SHP77 treated with DMSO at 0.1 percent for 48 hours (cell line): ENCODE measurements around the gene OTULIN.

Experiments used
- DNase-seq: peaks from one replicate; lab custom pipeline; 2025; lab: John Stamatoyannopoulos, UW

The OTULIN gene

DNA sequence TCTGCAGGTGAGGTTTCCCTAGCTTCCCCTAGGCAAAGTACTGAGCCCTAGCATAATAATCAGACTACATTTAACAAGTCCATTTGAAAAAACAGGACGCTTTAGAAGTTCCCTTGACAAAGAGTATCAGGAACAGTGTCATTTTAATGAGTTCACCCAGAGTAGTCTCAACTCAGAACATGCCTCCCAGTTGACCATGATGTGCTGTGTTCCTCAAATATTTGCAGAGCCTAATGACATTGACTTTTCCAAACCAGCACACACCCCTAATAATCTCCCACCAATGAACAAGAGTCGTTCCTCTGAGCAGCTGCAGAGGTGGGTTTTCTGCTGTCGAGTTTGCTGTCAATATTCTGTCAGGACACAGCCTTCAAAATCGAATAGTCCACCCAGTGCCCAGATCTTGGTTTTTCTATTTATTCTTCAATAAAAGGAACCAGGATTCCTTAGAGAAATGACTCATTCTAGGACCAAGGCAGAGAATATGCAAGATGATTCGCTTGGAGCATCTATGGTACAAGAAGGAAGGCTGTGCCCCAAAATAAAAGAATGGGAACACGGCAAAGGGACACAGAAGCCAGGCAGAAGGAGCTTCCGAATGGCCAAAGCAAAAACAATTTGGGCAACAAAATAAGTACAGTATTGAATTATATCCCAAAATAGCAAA, 57.6 kb downstream of the OTULIN start:
- peak; percentile 46 for DNase-seq

DNA sequence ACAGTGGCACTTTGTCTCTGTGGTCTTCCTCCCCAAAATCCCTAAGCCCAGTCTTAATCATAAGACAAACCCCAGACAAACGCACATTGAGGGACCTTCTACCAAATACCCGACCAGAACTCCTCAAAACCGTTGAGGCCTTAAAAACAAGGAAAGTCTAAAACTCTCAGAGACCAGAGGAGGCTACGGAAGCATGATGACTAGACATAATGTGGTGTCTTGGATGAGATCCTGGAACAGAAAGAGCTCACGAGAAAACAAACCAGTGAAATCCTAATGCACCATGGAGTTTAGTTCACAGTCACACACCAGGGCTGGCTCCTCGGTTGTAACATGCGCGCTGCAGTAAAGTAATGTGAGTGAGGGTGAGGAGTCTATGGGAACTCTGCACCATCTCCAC, 58.4 kb downstream of the OTULIN start:
- DNase-seq: no peak

GRCh38 chr5:14723701-14724132, 59.2 kb downstream of the OTULIN start:
- no peak for DNase-seq

GRCh38 chr5:14724633-14725032, 60.1 kb downstream of the OTULIN start:
- DNase-seq: no peak

DNA sequence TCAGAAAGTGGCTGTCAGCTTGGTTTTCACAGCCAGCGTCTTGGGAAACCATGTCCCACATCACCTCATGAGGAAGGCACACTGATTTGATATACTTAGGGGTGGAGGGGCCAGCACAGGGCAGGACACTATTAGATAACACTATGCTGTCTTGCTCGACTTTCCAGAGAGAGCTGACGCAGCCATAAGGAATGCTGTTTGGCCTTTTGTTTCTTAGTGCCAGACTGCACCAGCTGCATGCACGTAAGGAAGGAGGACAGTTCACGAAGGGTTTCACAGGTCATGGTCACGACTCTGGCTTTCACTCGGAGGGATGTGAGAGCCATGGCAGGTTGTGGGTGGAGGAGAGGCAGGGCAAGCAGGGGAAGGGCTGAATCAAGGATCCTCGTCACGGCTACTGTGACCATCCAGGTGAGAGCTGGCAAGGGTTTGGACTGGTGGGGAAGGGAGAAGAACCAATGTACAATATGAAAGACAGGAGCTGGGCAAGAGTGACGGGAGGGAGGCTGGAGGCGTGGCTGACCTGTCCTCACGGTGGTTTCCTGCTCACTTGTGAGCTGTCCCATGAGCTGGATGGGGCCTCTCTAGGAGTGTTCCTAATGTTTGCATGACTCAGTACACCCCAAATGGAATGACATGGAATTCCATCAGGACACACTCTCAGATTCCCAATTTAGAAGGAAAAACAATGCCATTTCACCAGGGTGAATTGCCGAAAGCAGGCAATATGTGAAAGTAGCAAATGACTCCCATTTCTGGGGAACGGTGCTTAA, 61.7 kb downstream of the OTULIN start:
- no peak for DNase-seq

GRCh38 chr5:14727428-14727865, 62.9 kb downstream of the OTULIN start:
- DNase-seq: peak; percentile 91

DNA sequence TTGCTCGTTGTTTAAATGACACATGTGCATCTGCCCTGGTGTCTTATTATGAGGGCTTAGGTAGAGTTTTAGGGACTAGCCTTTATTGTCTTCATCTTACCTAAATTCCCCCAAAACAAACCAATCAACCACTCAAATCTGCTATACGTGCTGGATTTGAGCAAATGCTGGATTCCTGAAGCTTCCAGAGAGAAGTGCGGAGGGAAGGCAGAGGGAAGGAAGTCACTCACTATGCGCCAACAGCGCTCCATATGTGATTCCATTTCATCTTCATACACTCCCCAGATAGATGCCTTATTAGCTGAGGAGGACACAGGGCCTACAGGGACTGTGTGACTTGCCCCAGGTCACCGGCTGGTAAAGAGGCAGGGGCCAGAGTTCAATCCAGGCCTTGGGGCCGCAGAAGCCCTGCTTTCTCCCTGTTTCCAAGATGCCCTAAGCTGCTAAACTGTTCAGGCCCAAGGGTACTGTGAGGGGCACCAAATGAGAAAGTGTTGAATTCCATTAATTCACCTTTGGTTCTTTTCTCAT, 63.5 kb downstream of the OTULIN start:
- no peak for DNase-seq

DNA sequence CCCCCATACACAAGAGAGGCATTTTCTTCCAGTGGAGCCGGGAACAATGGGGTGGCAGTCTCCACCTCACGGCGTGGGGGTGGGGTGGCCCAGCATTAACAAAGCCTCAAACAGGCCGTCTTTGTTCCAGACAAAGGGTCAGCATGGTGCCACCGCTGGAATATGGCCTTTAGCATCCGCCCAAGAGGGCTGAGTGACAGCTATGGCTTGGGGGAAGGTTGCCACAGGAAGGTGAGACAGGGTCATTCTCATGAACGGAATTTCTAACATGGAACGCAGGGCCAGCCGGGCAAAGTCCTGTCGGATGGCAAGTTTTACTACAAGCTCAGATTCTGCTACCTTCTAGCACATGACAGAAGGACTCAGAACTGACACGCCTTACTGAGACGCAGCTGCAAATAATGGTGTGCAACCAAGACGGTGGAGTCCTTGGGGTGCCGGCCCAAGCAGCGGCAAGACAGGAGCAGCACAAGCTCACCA, 64.0 kb downstream of the OTULIN start:
- DNase-seq: no peak

DNA sequence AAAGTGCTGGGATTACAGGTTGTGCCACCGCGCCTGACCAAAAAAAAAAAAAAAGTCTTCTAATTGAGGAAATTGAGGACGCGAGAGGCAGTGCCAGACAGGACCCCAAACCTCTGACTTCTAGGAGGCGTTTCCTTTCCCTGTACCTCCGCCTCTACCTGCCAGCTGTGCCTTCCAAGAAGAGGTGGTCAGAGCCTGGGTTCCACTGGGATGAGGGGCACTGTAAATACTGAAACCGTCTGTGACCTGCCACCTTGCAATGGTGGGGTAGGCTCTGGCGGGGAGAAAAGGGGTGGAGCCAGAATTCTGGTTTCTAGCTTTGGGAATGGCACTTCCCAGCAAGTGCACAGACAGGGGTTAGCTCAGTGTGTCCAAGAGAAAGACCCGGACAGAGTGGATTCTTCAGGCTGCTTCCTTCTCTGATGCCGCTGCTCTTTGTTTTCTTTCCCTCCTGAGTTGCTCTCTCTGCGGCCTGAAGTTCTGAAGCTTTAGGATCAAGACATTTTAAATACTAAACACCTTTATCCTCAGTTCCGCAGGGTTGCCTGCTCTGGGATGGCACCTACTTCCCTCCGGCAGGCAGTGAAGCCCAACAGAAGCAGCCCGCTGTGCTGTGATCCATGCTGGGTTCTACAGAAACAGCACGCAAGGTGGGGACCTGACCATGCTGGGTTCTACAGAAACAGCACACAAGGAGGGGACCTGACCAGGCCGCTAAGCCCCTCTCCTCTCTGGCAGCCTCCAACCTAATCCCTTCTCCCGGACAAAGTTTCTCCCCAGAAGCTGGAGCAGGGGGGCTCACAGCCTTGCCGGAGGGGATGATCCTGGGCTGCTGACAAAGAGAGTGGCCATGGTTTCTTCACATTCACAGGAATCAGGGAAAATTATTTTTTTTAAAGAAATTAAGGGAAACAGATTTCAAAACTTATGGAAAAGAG, 65.2 kb downstream of the OTULIN start:
- DNase-seq: no peak

GRCh38 chr5:14730466-14730865, 65.9 kb downstream of the OTULIN start:
- DNase-seq: no peak

DNA sequence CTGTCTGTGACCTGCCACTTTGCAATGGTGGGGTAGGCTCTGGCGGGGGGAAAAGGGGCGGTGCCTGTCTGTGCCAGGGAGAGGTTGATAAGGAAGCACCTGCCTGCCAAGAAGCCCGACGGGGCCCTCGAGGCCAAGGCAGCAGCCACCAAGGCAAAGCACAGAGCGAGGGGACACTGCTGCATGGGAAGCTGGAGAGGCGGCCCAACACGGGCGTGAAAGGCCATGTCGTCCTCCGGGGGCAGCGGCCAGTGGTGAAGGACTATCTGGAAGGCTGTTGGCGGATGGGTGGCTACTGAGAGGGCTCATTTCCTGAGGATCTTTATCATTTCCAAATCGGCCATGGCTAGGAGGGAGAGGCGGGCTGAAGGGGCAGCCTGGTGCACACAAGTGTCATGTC, 66.4 kb downstream of the OTULIN start:
- DNase-seq: no peak

DNA sequence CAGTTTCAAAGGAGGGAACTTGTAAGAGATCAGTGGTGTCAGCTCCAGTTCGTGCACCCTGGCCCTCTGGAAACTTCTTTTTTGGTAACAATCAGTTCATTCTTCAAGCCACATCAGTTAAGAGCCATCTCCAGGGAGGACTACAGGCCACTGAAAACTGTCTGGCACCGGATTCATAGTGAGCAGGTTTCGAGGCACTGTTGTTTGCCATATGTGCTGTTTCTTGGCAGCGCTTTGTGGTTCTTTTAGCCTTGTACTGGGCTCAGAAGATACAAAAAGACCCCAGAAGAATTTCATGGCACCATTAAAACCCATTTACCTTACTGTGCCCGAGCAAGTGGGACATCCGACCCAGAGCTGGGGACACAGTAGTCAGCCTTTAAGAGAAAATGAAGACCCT, 68.5 kb downstream of the OTULIN start:
- DNase-seq: no peak

GRCh38 chr5:14733661-14734060, 69.1 kb downstream of the OTULIN start:
- no peak for DNase-seq

- DNase-seq: no peak
Measured at GRCh38 chr5:14734396-14734795, 69.9 kb downstream of the OTULIN start.

DNA sequence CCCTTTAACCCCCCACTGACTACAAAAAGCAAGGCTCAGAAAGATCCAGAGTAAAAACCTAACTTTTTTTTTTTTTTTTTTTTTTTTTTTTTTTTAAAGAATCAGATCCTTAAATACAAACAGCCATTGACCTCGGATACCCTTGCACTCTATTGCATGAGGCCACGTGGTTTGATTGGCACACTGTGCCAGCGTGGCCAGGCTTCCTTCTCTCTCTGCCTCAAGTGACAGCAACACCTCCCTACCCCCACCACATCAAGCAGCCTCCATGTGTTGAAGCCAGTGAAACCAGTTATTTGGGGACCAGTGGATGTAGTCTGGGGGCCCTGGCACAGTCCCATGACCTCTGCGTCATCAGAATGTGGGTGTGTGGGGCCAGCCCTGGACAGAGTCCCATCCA, 71.4 kb downstream of the OTULIN start:
- no peak for DNase-seq

DNA sequence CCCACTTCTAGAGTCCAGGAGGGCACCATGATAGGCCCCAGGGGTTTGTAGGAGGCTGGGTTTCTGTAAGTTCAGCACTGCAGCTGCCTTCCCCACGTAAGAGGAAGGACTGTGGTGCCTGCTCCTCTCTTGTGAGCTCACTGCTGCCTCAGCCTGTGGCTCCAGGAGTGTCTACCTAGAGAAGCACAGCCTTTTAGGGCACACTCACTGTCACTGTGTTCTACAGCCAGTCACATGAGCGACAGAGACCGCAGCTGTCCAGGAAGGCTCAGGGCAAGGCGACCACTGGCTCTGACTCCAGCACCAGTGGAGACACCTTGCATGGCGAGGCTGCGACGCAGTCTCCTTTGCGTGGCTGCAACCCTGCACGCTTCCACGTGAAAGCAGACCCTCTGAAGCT, 72.8 kb downstream of the OTULIN start:
- DNase-seq: no peak

- no peak for DNase-seq
Measured at GRCh38 chr5:14738050-14738449, 73.5 kb downstream of the OTULIN start.

DNA sequence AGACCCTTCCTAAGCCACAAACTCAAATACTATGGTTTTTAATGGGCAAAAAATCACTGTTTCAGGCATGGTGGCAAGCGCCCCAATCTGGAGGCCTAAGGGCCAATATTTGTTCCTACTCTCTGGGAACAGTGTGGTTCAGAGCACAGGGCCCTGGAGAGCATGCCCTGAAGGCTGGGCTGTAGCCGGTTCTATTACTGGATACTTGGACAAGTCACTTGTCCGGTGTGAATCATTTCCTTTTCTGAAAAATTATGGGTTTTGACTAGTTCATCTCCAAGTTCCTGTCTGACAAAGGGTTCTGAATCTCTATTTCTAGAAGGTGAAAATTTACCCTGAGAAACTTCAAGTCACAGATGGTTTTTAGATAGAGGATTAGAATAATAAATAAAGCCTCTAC, 75.0 kb downstream of the OTULIN start:
- no peak for DNase-seq

GRCh38 chr5:14739981-14740380, 75.5 kb downstream of the OTULIN start:
- no peak for DNase-seq

- no peak for DNase-seq
Measured at GRCh38 chr5:14741131-14741530, 76.6 kb downstream of the OTULIN start.

DNA sequence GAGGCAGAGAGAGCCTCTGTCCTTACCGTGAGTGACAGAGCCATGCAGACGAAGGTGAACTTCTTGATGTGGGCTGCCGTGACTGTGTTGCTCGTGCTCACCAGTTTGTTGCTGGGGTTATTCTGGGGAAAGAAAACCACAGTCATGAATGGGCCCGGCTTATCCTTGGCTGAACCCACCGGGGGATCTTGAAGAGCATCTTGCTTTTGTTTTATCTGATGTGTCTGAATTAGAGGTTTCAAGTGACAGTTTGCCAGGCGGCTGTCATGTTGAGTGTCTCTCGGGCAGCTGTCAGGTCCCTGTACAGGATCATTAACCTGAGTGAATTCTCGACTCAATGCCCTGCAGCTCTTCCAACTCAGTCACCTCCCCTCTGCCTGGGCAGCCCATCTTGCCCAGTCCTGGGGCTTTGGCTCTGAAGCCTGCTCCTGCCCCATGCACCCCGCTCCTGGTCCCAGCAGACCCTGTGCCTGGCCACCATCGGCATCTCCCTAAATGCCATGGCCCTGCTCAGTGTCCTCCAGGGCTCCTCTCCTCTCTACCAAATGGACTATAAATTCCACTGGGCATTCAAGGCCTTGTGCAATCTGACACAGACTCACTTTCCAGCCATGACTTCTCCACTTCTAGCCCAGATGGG, 77.4 kb downstream of the OTULIN start:
- DNase-seq: no peak

GRCh38 chr5:14742498-14742897, 78.0 kb downstream of the OTULIN start:
- DNase-seq: no peak
